ENCODE measurements around the gene ARL4C.
"Not testable (repeated sequence)": the region's sequence is repeated elsewhere in the genome, so short reads cannot be mapped to it uniquely, and the experiment has no call there.

ARL4C gene

DNA sequence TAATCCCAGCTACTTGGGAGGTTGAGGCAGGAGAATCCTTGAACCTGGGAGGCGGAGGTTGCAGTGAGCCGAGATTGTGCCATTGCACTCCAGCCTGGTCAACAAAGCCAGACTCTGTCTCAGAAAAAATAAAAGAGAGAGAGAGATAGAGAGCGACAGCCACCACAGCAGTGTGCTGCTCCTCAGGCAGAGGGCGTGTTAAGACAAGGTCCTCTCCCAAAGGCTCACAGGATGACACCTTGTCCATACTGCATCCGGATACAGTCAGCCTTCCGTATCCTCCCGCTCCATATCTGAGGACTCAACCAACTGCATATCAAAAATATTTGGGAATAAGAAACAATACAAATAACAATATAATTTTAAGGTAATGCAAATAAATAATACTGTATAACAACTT lies 20.1 kb downstream of the ARL4C start:
- no peak for DNase-seq (ENCODE audit: low read depth in 3 of 3)

DNA sequence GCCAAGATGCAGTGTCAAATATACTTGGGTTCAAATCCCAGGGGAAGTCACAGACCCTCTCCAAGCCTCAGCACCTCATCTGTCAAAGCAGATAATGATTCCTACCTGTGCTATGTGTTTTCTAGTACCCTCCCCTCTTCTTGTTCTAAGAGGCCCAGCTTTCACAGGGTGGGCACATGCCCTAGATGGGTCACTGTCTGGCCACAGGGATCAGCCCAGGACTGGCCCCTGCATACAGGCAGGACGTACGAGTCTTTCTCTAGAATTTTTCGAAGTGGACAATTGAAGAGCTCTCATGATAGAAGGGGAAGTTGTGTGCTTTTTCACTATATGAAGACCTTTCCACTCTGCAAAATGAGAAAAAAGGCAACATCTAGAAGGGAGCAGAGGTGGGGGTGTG lies 22.2 kb downstream of the ARL4C start:
- no peak for DNase-seq (ENCODE audit: low read depth in 3 of 3)

DNA sequence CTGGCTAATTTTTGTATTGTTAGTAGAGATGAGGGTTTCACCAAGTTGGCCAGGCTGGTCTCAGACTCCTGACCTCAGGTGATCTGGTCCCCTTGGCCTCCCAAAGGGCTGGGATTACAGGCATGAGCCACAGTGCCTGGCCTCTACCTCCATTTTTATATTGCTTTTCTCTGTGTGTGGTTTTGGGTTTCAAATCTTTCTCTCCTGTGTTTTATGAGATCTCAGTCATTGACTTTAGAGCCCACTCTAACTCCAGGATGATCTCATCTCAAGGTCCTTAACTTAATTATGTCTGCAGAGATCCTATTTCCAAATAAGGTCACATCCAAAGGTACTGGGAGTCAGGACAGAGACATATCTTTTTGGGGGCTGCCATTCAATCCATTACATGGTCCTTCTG lies 24.7 kb downstream of the ARL4C start:
- no peak for DNase-seq (ENCODE audit: low read depth in 3 of 3)

DNA sequence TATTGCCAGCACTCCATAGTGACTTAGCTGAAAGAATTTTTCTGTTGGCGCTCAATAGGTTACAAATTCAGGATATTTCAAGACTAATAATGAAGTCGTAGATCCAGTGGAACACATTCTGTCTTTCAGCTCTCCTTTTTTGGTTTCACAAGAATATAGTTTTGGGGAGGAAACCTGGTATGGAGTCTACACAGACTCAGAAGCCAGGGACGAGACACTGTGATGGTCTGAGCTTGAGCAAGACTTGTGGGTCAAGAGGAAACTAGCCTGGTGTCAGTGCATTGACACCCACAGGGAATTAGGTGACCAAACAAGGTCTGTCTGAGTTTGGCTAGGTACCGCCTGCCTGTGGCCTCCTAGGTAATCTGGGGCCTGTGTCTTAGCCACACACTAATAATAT lies 26.9 kb downstream of the ARL4C start:
- no peak for DNase-seq (ENCODE audit: low read depth in 3 of 3)

DNA sequence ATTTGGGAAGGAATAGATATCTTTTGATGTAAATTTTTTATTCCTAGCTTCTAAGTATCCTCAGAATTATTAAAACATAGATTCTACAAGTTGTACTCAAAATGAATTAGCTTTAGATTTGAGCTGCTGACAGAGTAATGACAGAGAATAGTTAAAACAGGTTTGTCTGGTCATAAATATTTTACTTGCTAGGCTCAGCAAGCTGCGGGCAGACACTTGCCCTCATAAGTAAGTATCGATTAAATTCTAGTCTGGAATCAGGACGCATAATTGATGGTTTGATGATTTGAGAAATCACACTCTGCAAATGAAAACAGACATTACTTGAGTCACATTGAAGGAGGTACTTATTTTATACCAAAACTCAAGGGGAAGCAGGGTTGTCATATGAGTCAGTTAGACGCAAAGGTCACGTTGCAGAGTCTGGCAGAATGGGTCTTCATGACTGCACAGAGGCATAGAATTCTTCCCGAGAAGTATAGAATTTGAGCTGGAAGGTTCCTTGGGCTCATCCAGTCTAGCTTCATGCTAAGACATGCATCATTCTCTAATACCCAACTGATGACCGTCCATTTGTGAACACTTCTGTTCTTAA lies 27.5 kb downstream of the ARL4C start:
- no peak for DNase-seq (ENCODE audit: low read depth in 3 of 3)

DNA sequence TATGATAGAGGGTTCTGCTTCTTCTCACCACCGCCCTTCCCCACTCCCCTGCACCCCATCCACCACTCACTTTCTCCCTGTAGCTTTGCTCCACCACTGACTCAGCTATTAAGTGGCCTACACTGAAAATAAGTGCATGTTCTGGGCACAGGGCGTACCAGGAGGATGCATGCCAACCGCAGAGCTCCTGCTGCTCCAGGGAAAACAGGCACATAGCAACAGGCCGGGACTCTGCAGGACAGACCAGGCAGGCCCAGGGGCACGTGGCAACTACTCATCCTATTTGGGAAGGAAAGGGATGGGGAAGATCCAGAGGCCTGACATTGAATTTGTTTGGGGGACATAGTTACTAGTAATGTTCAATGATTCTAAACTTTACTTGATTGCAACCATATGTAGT lies 28.4 kb downstream of the ARL4C start:
- no peak for DNase-seq (ENCODE audit: low read depth in 3 of 3)

DNA sequence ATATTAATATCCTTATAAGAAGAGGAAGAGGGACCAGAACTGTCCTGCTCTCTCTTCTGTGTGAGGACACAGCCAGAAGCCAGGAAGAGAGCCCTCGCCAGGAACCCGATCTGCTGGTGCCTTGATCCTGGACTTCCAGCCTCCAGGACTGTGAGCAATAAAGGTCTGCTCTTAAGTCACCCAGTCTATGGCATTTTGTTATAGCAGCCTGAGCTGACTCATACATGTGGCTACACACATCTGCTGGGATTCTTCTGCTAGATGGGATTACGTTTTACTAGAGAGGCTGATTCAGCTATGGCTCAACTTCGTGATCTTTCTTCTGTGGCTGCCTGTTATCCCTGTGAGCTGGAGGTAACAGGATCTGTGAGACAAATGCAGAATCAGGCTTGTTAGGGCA lies 29.6 kb downstream of the ARL4C start:
- DNase-seq (ENCODE audit: low read depth in 3 of 3): no peak

DNA sequence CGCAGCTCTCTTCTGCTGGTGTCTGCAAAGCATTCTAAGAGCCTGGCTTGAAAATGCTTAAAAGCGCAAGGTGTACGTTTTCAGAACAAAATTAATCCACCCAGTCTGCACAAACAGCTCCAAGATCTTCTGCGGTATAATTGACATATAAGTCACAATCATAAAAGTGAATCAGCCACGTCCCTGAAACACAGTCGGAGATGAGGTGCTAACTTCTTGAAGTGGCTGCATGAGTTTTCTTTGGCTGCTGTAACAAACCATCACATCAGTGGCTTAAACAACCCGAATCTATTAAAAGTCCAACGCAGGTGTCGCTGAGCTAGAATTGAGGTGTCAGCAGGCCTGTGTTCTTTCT lies 32.6 kb downstream of the ARL4C start:
- DNase-seq (ENCODE audit: low read depth in 3 of 3): no peak

DNA sequence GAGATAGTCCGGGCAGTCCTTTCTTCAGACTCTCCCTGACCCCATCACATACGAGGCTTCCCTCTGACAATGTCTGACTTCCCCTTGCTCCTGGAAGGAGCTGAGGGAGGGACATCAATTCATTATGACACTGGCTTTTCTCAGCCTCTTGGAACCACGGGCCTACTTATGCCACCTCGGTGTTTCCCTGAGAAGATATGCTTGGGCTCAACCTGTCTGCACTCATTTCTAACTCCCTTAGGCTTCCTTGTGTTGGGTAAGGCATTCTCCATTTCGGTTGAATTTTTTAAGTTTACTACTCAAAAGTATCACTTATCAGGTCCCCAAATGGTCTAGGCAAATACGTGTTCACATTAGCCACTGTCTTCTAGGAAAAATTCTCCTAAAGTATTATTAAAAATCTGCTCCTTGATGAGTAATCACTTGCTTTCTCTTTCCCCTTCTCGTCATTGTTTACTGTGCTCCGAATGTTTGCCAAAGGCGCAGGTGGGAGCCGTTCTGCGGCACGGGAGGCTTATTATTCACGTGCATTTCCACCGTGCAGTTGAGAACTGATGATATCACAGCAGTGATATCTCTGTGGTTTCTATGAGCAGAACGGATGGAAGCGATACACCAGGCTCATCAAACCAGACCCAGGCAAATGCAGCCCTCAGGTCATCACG lies 33.1 kb downstream of the ARL4C start:
- peak in 2 of 3 donors; percentile 39 to 71 for DNase-seq (ENCODE audit: low read depth in 3 of 3)

DNA sequence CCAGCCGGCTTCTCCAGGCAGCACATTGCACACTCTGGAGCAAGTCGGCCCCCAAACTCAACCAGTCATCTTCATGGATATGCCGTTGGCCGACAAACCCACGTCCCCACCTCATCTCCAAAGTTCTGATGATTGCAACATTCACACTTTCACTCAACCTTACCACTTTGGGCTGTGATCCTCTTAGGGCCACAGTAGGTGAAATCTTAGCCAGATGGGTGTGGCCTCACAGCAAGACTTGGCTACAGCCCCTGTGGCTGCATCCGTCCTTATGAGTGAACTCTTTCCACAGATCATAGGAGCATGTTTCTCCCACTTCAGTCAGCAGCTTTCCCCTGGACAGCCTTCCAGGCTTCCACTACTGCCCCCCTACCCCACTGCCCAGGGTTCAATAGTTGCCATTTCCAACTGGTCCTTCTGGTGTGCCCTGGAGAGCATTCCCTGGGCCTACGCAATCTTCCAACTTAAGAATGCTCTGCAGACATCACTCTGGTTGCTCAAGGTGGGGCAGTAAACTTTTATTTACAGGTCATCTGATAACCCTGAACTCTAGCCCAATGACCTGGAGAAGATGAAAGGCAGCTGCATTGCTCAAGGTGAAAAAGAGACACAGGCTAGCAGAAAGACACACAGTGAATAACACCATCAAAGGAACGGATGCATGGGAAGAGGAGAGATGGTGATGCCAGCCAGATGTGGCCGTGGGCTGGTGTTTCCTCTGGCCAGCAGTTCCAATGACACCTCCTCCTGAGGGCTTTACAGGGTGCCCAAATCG lies 34.5 kb downstream of the ARL4C start:
- DNase-seq (ENCODE audit: low read depth in 3 of 3): no peak

DNA sequence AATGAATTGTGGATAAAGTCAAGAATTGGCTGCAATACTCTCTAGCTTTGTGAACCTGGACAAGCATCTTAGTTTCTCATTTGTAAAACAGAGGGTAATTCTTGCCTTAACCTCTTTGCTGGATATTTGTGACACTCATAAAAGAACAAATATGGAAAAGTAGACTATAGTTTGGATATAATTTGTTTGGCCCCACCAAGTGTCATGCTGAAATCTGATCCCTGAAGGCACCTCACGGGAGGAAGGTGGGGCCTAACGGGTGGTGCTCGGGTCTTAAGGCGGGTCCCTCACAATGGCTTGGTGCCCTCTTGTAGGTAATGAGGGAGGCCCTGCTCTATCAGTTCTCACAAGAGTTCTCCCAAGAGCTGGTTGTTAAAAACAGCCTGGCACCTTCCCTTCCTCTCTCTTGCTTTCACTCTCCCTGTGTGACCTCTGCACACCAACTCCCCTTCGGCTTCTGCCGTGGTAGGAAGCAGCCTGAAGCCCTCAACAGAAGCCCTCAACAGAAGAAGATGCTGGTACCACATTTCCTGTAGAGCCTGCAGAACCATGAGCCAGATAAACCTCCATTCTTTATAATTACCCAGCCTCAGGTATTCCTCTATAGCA lies 37.4 kb downstream of the ARL4C start:
- DNase-seq (ENCODE audit: low read depth in 3 of 3): no peak

DNA sequence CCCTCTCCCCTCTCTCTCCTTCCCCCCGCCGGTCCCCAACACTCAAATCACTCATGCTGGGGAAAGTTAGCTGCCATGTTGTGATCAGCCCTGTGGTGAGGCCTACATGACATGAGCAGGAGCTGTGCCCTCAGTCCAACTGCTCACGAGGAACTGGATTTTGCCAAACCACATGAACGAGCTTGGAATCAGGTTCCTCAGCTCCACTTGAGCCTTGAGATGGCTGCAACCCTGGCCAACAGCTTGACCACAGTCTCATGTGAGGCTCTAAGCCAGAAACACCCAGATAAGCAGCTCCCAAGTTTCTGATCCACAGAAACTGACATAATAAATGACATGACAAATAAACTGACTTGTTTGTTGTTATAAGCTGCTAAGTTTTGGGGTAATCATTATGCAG lies 38.4 kb downstream of the ARL4C start:
- no peak for DNase-seq (ENCODE audit: low read depth in 3 of 3)

DNA sequence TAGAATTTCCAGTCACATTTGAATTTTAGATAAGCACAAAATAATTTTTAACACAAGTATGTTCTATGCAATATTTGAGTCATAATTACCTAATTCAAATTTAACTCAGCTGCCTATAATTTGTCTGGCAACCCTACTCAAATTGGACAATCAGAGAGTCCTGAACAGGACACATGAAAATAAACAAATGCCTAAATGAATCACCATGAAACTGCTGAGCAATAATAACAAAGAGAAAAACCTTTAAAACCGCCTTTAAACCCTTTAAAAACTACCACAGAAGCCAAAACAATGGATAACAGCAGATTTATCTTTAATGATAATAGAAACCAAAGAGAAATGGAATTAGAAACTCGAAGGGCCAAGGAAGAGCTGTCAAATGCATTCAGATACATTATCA lies 39.5 kb downstream of the ARL4C start:
- no peak for DNase-seq (ENCODE audit: low read depth in 3 of 3)

DNA sequence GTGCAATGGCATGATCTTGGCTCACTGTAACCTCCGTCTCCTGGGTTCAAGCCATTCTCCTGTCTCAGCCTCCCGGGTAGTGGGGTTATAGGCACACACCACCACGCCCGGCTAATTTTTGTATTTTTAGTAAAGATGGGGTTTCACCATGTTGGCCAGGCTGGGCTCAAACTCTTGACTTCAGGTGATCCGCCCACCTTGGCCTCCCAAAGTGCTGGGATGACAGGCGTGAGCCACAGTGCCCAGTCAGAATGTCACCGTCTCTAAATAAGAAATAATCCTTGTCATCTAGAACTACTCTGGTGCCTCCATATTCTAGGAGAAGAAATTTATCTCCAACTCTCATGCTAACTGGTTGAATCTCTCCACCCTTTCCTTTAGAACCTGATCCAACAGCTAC lies 41.6 kb downstream of the ARL4C start:
- not testable (repeated sequence) for DNase-seq (ENCODE audit: low read depth in 3 of 3)

DNA sequence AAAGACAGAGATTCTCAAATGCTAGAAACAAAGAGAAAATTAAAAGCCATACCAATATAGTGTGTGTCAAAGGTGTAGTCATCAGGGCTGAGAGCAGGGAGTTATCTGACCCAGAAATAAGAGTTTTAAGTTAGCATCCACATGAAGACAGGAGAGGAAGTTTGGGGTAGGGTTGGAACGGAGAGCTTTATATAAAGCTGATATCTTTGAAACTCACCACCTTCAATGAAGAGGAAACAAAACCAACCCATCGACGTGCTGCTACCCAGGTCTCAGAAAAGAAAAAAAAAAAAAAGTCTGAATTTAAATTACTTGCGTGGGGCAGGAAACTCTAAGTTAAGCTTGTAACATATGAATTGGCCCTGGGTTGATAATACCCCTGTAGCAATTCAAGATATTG lies 42.4 kb downstream of the ARL4C start:
- DNase-seq (ENCODE audit: low read depth in 3 of 3): no peak

DNA sequence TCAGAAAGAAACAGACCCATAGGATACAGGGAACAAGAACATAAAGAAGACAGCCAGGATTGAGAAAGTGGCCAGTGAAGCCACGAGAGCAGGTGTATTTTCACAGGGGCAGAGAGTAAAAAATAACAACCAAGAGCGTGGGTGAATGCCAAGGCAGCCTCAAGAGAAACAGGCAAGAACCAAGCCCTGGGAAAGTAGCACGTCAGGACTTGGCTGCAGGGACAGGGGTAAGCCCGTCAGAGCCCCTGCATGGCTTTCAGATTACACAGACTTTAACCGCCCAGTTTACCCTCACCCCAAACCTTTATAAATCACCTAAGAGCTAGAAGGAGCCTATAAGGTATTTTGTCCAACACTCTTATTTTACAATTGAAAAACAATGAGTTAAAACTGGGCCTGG lies 43.7 kb downstream of the ARL4C start:
- DNase-seq (ENCODE audit: low read depth in 3 of 3): no peak

DNA sequence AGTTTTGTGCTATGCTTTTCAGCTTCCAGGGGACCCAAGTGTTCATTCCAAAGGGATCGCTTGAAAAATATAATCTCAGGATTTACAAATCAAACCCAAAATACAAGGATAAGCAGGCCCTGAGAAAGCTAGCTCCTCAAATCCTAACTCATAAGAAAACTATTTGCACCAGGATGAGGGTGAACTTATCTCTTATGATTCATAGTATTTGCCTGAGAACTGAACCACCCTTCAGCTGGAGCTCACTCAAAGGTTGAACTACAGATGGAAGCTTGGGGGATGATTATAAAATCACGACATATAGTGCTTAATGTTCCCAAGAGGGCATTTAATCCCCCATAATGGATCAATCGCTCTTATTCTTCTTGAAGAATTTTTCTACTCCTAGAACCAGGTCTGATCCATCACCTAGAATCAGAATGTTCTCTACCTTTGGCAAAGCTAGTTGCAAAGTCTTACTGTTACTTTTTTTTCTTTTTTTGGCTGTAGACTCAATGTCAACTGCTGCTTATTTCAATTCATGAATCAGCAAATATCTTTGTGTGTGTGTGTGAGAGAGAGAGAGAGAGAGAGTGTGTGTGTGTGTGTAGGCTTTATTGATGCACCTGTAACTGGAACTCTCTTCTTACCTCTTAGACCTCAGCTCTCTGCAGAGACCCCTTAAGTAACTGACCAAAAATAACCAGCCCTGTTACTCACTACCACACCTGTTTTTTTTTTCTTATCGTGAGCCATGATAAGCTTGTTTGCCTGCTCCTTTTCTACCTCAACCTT lies 44.8 kb downstream of the ARL4C start:
- no peak for DNase-seq (ENCODE audit: low read depth in 3 of 3)

DNA sequence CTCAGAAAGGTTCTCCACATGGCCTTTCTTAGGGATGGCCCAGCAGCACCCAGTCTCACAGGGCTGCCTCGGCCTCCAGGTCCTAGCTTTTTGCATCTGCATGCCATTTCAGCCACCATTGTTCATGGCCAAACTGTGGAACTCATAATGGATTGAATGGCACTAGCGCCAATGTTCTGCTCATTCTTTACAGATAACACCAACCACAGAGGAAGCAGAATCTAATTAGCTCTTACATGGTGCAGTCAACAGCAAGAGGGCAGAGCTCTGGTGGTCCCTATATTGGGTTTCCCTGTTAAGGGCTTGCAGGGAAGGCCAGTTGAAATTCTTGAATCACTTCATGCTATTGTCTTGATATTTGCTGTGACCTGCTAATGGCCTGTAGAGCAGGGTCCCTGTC lies 45.6 kb downstream of the ARL4C start:
- DNase-seq (ENCODE audit: low read depth in 3 of 3): no peak

DNA sequence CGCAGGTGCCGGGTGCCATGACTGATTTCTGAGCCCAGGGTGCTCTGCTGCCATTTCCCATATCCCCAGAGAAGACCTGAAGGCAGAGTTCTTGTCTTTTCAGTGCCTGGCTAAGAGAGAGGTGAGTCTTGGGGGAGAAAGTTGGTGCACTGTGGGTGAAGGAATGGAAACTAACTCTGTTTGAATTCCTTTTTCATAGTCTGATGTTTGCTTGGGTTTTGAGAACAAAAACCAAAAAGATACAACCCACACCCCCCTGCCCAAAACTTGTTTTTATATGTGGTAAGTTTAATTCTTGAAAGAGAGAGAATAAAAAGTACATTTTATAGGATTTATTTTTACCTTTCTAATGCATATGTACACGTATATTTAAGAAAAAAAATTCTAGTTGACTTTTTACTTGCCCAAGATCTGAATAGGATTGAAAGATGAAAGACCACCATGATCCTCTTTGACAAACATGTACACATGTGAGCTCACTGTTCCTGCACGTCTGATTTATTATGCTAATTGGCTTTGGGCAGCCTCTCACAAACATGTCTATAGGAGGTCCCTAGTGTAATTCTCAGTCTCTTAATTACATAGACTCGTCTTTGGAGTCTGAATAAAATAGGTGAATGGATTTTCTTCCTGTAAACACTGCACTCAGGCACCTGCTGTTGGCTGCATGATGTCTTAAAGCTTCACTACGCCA lies 46.3 kb downstream of the ARL4C start:
- DNase-seq (ENCODE audit: low read depth in 3 of 3): no peak

DNA sequence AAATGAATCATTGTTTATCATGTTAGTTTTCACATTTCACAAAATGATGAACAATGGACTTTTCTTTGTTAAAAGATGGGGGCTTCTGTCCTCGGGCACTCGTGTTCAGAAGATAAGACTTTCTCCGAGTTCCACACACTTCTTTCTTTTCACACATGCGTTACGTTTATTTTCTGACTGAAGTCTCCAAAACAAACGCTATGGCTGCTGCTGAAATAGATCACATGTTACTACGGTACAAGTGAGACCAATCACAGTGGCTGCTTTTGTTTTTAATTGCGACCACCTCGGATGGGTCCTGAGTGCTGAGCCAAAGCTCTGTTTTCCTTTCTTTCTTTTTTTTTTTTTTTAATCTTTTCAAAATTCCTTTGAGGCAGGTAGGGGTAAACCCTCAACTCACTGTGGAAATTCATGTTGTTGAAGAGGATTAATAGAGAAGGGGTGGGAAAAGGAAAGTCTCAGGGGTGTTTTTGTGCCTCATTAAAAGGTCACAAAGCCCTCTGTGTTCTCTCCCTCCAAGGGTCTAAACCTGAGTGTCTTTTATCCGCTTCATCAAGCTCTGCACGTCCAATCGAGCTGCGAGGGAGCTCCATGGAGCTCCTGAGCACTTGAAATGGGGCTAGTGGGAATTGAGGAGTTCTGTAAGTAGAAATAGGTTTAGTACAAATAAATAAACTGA lies 48.2 kb downstream of the ARL4C start:
- no peak for DNase-seq (ENCODE audit: low read depth in 3 of 3)

DNA sequence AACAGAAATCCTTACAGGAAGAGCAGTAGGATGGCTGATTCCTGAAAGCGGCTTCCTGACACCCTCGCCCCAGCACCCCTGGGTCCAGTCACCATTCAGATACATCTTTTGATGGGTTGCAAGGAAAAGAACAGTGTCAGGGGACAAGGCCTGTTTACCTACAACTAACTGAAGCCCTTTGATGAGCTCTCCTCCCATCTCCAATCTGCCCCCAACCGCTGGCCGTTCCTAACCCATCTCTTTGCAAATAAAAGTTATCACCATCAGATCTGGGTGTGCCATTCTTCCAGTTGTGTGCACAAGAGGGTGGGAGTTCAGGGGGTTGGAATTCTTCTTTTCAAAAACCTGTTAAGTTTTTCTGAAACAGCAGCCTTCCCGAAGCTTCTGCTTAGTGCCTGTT lies 48.9 kb downstream of the ARL4C start:
- no peak for DNase-seq (ENCODE audit: low read depth in 3 of 3)
